GM12878 (cell line): Measurements from ENCODE around the gene KPNA4. TPM values are rescaled to one million over a fixed set of nuclear protein-coding genes. Genes with fewer than 3 reads are reported as not detected.

Source experiments
- ATAC-seq: fragments of 200-7000 bp; cut with Tn5 transposase; 3 replicates; pipeline ENCODE4 v1.9.1; 2020; ENCODE audit warnings: mild to moderate bottlenecking, moderate library complexity
- Bru-seq: library from RNA; stranded (reverse); fragments of 400-500 nt; gene quantifications from one replicate; lab custom pipeline; 2021; lab: Mats Ljungman, UMichigan
- BruChase-seq, 2 experiments: library from RNA; stranded (reverse); fragments of 400-500 nt; gene quantifications; one replicate each; lab custom pipeline; 2021; lab: Mats Ljungman, UMichigan
- BruUV-seq: library from RNA; stranded (reverse); fragments of 400-500 nt; replicated peaks from 2 replicates; lab custom pipeline; 2021; lab: Mats Ljungman, UMichigan
- CTCF ChIA-PET: fragments of 300-600 bp; sonication (Branson Sonifier 250); formaldehyde crosslinking; extraction: SDS; loops from one replicate; lab custom pipeline; 2021; ENCODE audit warnings: inconsistent platforms; lab: Yijun Ruan, JAX
- POLR2A ChIA-PET: fragments of 350-600 bp; formaldehyde crosslinking; extraction: SDS; loops from one replicate; lab custom pipeline; 2021; ENCODE audit warnings: inconsistent platforms; lab: Charles Lee
- RAD21 ChIA-PET: fragments of 300-600 bp; sonication (Branson Sonifier 250); formaldehyde crosslinking; loops from one replicate; lab custom pipeline; 2023; ENCODE audit warnings: antibody characterized with exemption; ENCODE audit not compliant: unreplicated experiment; lab: Charles Lee
- SMC1A ChIA-PET: fragments of 300-600 bp; sonication (Branson Sonifier 250); formaldehyde crosslinking; loops from one replicate; lab custom pipeline; 2023; ENCODE audit not compliant: unreplicated experiment, uncharacterized antibody; lab: Charles Lee
- DNase-seq: peaks from one replicate; pipeline ENCODE4 v3.0.0-alpha.2; 2011; ENCODE audit warnings: low read depth, low spot score
- FAIRE-seq: peaks from 3 replicates; lab custom pipeline; 2011; peaks lifted over from hg19 to GRCh38; lab: Jason Lieb, UNC
- H2AFZ ChIP-seq: 2 replicates; pipeline ENCODE4 v1.6.0; 2011; ENCODE audit warnings: low read depth, low read length, control low read depth; ENCODE audit not compliant: control insufficient read depth
- H3K27ac ChIP-seq: 2 replicates; pipeline ENCODE4 v1.5.1; 2011; ENCODE audit warnings: control low read depth; ENCODE audit not compliant: control insufficient read depth, insufficient read depth
- H3K27me3 ChIP-seq, 2 experiments: replicated peaks in 1 of 2; 2 replicates each; pipeline versions ENCODE4 v1.6.0 to v1.6.1; 2011; ENCODE audit warnings: low read length in 1 of 2; ENCODE audit not compliant: control insufficient read depth in 2 of 2, insufficient read depth in 2 of 2
- H3K36me3 ChIP-seq, 2 experiments: 2 replicates each; pipeline ENCODE4 v1.5.1; 2011; ENCODE audit warnings: low read length in 1 of 2; ENCODE audit not compliant: control insufficient read depth in 2 of 2, insufficient read depth in 2 of 2
- H3K4me1 ChIP-seq: 2 replicates; pipeline ENCODE4 v1.6.1; 2011; ENCODE audit warnings: mild to moderate bottlenecking, low read length, moderate library complexity, mixed read lengths; ENCODE audit not compliant: control insufficient read depth, insufficient read depth
- H3K4me2 ChIP-seq: 2 replicates; pipeline ENCODE4 v1.6.0; 2011; ENCODE audit warnings: control low read depth; ENCODE audit not compliant: control insufficient read depth, insufficient read depth
- H3K4me3 ChIP-seq: fragments of 200-600 bp; sonication (generic); 2 replicates; pipeline ENCODE4 v1.5.1; 2016
- H3K79me2 ChIP-seq: 2 replicates; pipeline ENCODE4 v1.6.0; 2011; ENCODE audit warnings: low read length; ENCODE audit not compliant: control insufficient read depth, insufficient read depth
- H3K9ac ChIP-seq: 2 replicates; pipeline ENCODE4 v1.8.0; 2011; ENCODE audit warnings: low read length, control low read depth, mixed read lengths; ENCODE audit not compliant: control insufficient read depth, insufficient read depth
- H3K9me3 ChIP-seq: replicated peaks from 3 replicates; pipeline ENCODE4 v1.5.1; 2011; ENCODE audit warnings: mild to moderate bottlenecking, low read length; ENCODE audit not compliant: control insufficient read depth, insufficient read depth
- H4K20me1 ChIP-seq: 2 replicates; pipeline ENCODE4 v1.6.0; 2011; ENCODE audit not compliant: control insufficient read depth, insufficient read depth
- ATF7 ChIP-seq: fragments of 450-650 bp; IDR thresholded peaks from 2 replicates; pipeline ENCODE4 v1.6.1; 2016; ENCODE audit warnings: low read depth, mild to moderate bottlenecking
- CREB1 ChIP-seq: IDR thresholded peaks from 2 replicates; pipeline ENCODE4 v1.6.1; 2012; ENCODE audit warnings: low read depth, mild to moderate bottlenecking, inconsistent platforms
- CREM ChIP-seq: IDR thresholded peaks from 2 replicates; pipeline ENCODE4 v1.6.1; 2014; ENCODE audit warnings: antibody characterized with exemption, low read depth
- DPF2 ChIP-seq: fragments of 450-650 bp; IDR thresholded peaks from 2 replicates; pipeline ENCODE4 v1.6.1; 2017; ENCODE audit warnings: mild to moderate bottlenecking
- HCFC1 ChIP-seq: fragments of 150-350 bp; IDR thresholded peaks from 2 replicates; pipeline ENCODE4 v1.6.1; 2014; ENCODE audit warnings: low read length
- KAT2A ChIP-seq: conservative IDR thresholded peaks from 2 replicates; pipeline ENCODE4 v1.6.1; 2011; ENCODE audit warnings: low read depth, low read length; ENCODE audit not compliant: control insufficient read depth
- PKNOX1 ChIP-seq: fragments of 450-650 bp; IDR thresholded peaks from 2 replicates; pipeline ENCODE4 v1.6.1; 2016; ENCODE audit warnings: mild to moderate bottlenecking
- POLR2AphosphoS5 ChIP-seq: IDR thresholded peaks from 2 replicates; pipeline ENCODE4 v1.6.1; 2011; ENCODE audit warnings: mild to moderate bottlenecking, low read length, inconsistent platforms
- POU2F2 ChIP-seq: IDR thresholded peaks from 3 replicates; pipeline ENCODE4 v1.6.1; 2011; ENCODE audit warnings: low read depth, mild to moderate bottlenecking, low read length, borderline replicate concordance
- SP1 ChIP-seq: IDR thresholded peaks from one replicate; pipeline ENCODE4 v1.6.1; 2011; ENCODE audit warnings: low read depth, low read length
- USF1 ChIP-seq: IDR thresholded peaks from 2 replicates; pipeline ENCODE4 v1.6.1; 2011; ENCODE audit warnings: borderline replicate concordance, low read depth, mild to moderate bottlenecking, moderate library complexity, mixed read lengths, low read length; ENCODE audit not compliant: insufficient read depth; ENCODE audit errors: extremely low read length
- ZZZ3 ChIP-seq: IDR thresholded peaks from 2 replicates; pipeline ENCODE4 v1.6.1; 2011; ENCODE audit warnings: low read depth; ENCODE audit not compliant: control insufficient read depth, insufficient read length
- WGBS: methylation state at CpG from one replicate; pipeline ENCODE4 v1.1.6; 2016; ENCODE audit warnings: low lambda C conversion rate; ENCODE audit not compliant: insufficient replicate concordance, insufficient coverage; ENCODE audit errors: missing lambda C conversion rate; 5-methylcytosine and 5-hydroxymethylcytosine counted together
- in situ Hi-C: fragments of 300-500 bp; cut with MboI; formaldehyde crosslinking; loops from 9 replicates; pipeline ENCODE4 v1.14.3; 2018; ENCODE audit warnings: mixed read lengths
- intact Hi-C: fragments of 100-400 bp; cut with micrococcal nuclease; formaldehyde crosslinking; loops from one replicate; pipeline ENCODE4 v1.14.2; 2022; ENCODE audit not compliant: unreplicated experiment
- long read RNA-seq, 2 experiments: library from polyadenylated mRNA; unstranded; transcript quantifications; one replicate each; pipeline ENCODE4 v2.0.0, GENCODE V29; 2019 to 2020
- polyA minus RNA-seq, 3 experiments: library from RNA; depleted of rRNA, polyadenylated mRNA; stranded (reverse); fragments of >200 nt; gene quantifications; 2 replicates each; pipeline ENCODE4 v1.2.3, GENCODE V29; 2011
- polyA plus RNA-seq, 11 experiments: library from polyadenylated mRNA; depleted of rRNA in 4 of 11; unstranded in 6 of 11; stranded (reverse) in 5 of 11; fragments of >200 nt; fragmentation: Nextera tagmentation in 4 of 11; fragmentation: Illumina TruSeq in 1 of 11; extraction: Ambion mirVana in 4 of 11; extraction: Trizol in 1 of 11; gene quantifications; 1 replicate in 1 of 11; 2 replicates in 10 of 11; pipeline versions ENCODE4 v1.2.1 to v1.2.3, GENCODE V29; 2011 to 2016; ENCODE audit warnings: inconsistent platforms in 2 of 11, missing spikeins in 2 of 11, low read depth in 1 of 11
- total RNA-seq, 4 experiments: library from RNA; depleted of rRNA in 3 of 4; stranded (reverse); fragments of >200 nt in 3 of 4; fragmentation: Illumina TruSeq in 1 of 4; extraction: Trizol in 1 of 4; gene quantifications; 2 replicates each; pipeline versions ENCODE4 v1.2.1 to v1.2.3, GENCODE V29; 2013 to 2021

Gene KPNA4
- 24.0 and 28.0 TPM in 2 replicates for total RNA-seq (2013; cell fraction: nucleolus; rRNA removed)
- total RNA-seq (2014; rRNA removed) (17.3 and 18.3 TPM in 2 replicates), total RNA-seq (2014; rRNA removed; fragmentation: Illumina TruSeq; extraction: Trizol) (29.9 and 30.5 TPM in 2 replicates), total RNA-seq (2021) (40.6 and 44.4 TPM in 2 replicates), polyA plus RNA-seq (2011; rRNA removed) (18.8 and 30.9 TPM in 2 replicates), polyA plus RNA-seq (2014; fragmentation: Illumina TruSeq; extraction: Trizol) (23.3 and 27.3 TPM in 2 replicates), polyA plus RNA-seq (2014; fragmentation: Nextera tagmentation; extraction: Ambion mirVana) (10 to 100 TPM in 1 of 2 experiments, 1 to 10 TPM in 1; 9.9 to 15.8 TPM), polyA plus RNA-seq (2014; rRNA removed) (12.4 and 13.8 TPM in 2 replicates), polyA plus RNA-seq (2016; fragmentation: Nextera tagmentation; extraction: Ambion mirVana) (10 to 100 TPM; 14.4 to 20.3 TPM), polyA minus RNA-seq (2011; rRNA and poly(A)+ RNA removed) (21.7 and 29.7 TPM in 2 replicates), Bru-seq, nascent RNA (percentile 93 among the genes with signal in this experiment), BruChase-seq, experiment 1, labeled RNA remaining after a 6-hour chase (percentile 93 among the genes with signal in this experiment), BruChase-seq, experiment 2, labeled RNA remaining after a 2-hour chase (percentile 91 among the genes with signal in this experiment)
- 8.1 TPM for polyA plus RNA-seq (2011; ENCODE audit: low read depth)
- polyA plus RNA-seq (2011; cell fraction: cytosol; rRNA removed) = 8.1 and 9.7 TPM in 2 replicates
- polyA plus RNA-seq (2011; cell fraction: nucleus; rRNA removed) = 6.8 and 8.5 TPM in 2 replicates
- 10.7 and 12.1 TPM in 2 replicates for polyA plus RNA-seq (2012)
- polyA minus RNA-seq (2011; cell fraction: cytosol; rRNA and poly(A)+ RNA removed) = 21.9 and 32.4 TPM in 2 replicates
- 16.0 and 30.7 TPM in 2 replicates for polyA minus RNA-seq (2011; cell fraction: nucleus; rRNA and poly(A)+ RNA removed)
- long read RNA-seq, experiment 1, full-length matches to known transcripts = 1 of 5 reads
- long read RNA-seq, experiment 1, partial matches to known transcripts = 1 of 5 reads
- long read RNA-seq, experiment 1, other reads (novel, unspliced or antisense) = 3 of 5 reads
- long read RNA-seq, experiment 2, full-length matches to known transcripts = 1 of 16 reads
- long read RNA-seq, experiment 2, partial matches to known transcripts = 3 of 16 reads
- long read RNA-seq, experiment 2, other reads (novel, unspliced or antisense) = 12 of 16 reads

- CTCF ChIA-PET = no interaction called here
- peak within 1 kb of the TSS; percentile 83 for H3K27ac ChIP-seq
- H3K27me3 ChIP-seq = no peaks in the 10 kb centered on the region
- peak within 1 kb of the TSS; percentile 99 for H3K4me3 ChIP-seq
- BruUV-seq = no TSS peak
- in situ Hi-C loops (loop anchor here (10.0 kb wide), 1 partner anchor 659 kb away; the partner anchor contains the start of gene NMD3), intact Hi-C loops (loop anchor here (1.0 kb wide), 1 partner anchor 106 kb away; no protein-coding TSS in a partner anchor)
- peak within 1 kb of the TSS; percentile 97 for H2AFZ ChIP-seq
- no peaks in the 10 kb centered on the region for H3K36me3 ChIP-seq
- SMC1A ChIA-PET = interaction anchor here (0.8 to 1.5 kb wide), 4 partner anchors 51 to 117 kb away, joined by 3 to 4 read pairs (median 3); partner anchors contain the start of gene TRIM59
- RAD21 ChIA-PET = interaction anchor here (0.9 kb wide), 1 partner anchor 656 kb away, joined by 3 read pairs; no protein-coding TSS in a partner anchor
- peak; percentile 66 for FAIRE-seq
- H3K9ac ChIP-seq = peak within 1 kb of the TSS; percentile 97
- peaks cover 7% of the 10 kb centered on the region; the same call in 1 of the 2 replicates for H3K4me1 ChIP-seq
- peak; percentile 92 for ATAC-seq
- H3K79me2 ChIP-seq = peaks cover 53% of the 10 kb centered on the region
- peak; percentile 88 for DNase-seq
- no peaks in the 10 kb centered on the region for H4K20me1 ChIP-seq
- under 1% methylated on average over 57 of the region's 71 CpGs for WGBS
- POLR2A ChIA-PET = interaction anchor here (0.7 to 3.5 kb wide), 4 partner anchors 10 to 47 kb away, joined by 3 to 18 read pairs (median 4); no protein-coding TSS in a partner anchor
- peak within 1 kb of the TSS; percentile 88 for H3K4me2 ChIP-seq
- no peaks in the 10 kb centered on the region; the same call in 2 of the 3 replicates for H3K9me3 ChIP-seq
- TF ChIP-seq ATF7 = 0 out of 2 replicates have a peak, but pooled peaks have one; percentile 16
- no peak for TF ChIP-seq PKNOX1
- TF ChIP-seq CREM = peak; percentile 19; the same call in 1 of the 2 replicates
- TF ChIP-seq POU2F2 = peak; percentile 24; the same call in 1 of the 3 replicates
- 0 out of 2 replicates have a peak, but pooled peaks have one; percentile 17 for TF ChIP-seq HCFC1
- TF ChIP-seq SP1 = peak; percentile 80
- peak; percentile 74; the same call in 1 of the 2 replicates for TF ChIP-seq DPF2
- peak; percentile 73 for TF ChIP-seq USF1
- no peak for TF ChIP-seq ZZZ3
- 0 out of 2 replicates have a peak, but pooled peaks have one; percentile 37 for TF ChIP-seq CREB1
- TF ChIP-seq KAT2A = no peak
- peak; percentile 90 for TF ChIP-seq POLR2AphosphoS5
Observed at GRCh38 chr3:160565442-160566403, at the start of gene KPNA4. TSS of gene KPNA4 (minus strand) at chr3:160565571. CDS start at chr3:160565282, 289 bp downstream.
